Measurements from ENCODE around the gene MRPS5. TPM values are rescaled to one million over a fixed set of nuclear protein-coding genes. Genes with fewer than 3 reads are reported as not detected.

Gene MRPS5
- total and polyA plus RNA-seq, 4 donors: 21.7 to 72.9 (median 57.0) TPM

GRCh38 chr2:95071856-95072255, 49.8 kb downstream of the MRPS5 start (continued):
- TF ChIP-seq YY1 (IDR thresholded peaks at IDR 0.05): no peak
- TF ChIP-seq CTCF (IDR thresholded peaks at IDR 0.05; ENCODE audit: low read depth, low read length, missing input control): no peak
- no peak for TF ChIP-seq NR2F2 (IDR thresholded peaks at IDR 0.05)

DNA sequence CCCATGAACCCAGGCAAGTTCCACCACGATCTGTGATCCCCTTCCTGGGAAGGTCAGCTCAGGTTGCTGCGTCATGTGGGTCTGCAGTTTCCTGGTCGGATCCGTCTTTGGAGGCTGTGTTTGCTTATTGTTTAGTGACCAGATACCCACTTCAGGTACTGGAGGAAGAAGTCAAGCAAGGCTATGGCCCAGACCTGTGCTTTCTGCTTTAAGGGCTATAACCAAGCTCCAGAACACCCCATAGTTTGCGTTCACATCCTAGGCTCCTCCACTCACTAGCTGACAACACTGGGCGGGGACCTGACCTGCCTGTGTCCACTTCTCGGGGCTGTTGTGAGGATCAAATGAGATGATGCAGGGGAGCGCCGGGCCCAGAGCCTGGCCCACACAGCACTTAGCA, 52.1 kb downstream of the MRPS5 start:
- H3K27ac ChIP-seq (ENCODE audit: low read depth in 1 of 2, low read length in 2 of 2): no peak overlapping the region
- TF ChIP-seq HNF4G (IDR thresholded peaks at IDR 0.05): no peak
- no peak for TF ChIP-seq GABPA (IDR thresholded peaks at IDR 0.05 in 1 of 2, conservative IDR thresholded peaks at IDR 0.05 in 1 of 2)
- TF ChIP-seq NR2F2 (IDR thresholded peaks at IDR 0.05): no peak
- no peak for TF ChIP-seq RAD21 (IDR thresholded peaks at IDR 0.05)
- no peak for TF ChIP-seq EGR1 (IDR thresholded peaks at IDR 0.05; ENCODE audit: low read depth in 2 of 2)
- no peak for TF ChIP-seq MAX (IDR thresholded peaks at IDR 0.05)
- no peak for TF ChIP-seq RXRA (IDR thresholded peaks at IDR 0.05)
- TF ChIP-seq SP1 (IDR thresholded peaks at IDR 0.05): no peak
- no peak for TF ChIP-seq JUND (IDR thresholded peaks at IDR 0.05)
- TF ChIP-seq FOXA1 (IDR thresholded peaks at IDR 0.05): no peak
- no peak for TF ChIP-seq CTCF (IDR thresholded peaks at IDR 0.05; ENCODE audit: low read depth, low read length, missing input control)
- no peak for DNase-seq (ENCODE audit: low spot score)
- peaks cover 0 to 3% (median 0%) of the 10 kb centered on the region in 4 donors for H3K27me3 ChIP-seq (ENCODE audit: control insufficient read depth in 4 of 4, insufficient read depth in 4 of 4, low read length in 3 of 4)
- H3K4me1 ChIP-seq (ENCODE audit: control insufficient read depth in 4 of 4, insufficient read depth in 4 of 4, low read length in 3 of 4): no peaks in the 10 kb centered on the region
- no peak overlapping the region for H3K4me3 ChIP-seq (ENCODE audit: low read depth in 1 of 3, low read length in 3 of 3)
- H3K9ac ChIP-seq (ENCODE audit: low read depth in 1 of 2, low read length in 2 of 2): no peak overlapping the region
- H3K9me3 ChIP-seq (ENCODE audit: control insufficient read depth in 4 of 4, low read length in 3 of 4): peaks cover 0 to 2% (median 0%) of the 10 kb centered on the region in 4 donors
- H3K36me3 ChIP-seq (ENCODE audit: control insufficient read depth in 4 of 4, insufficient read depth in 3 of 4, low read depth in 1 of 4, low read length in 3 of 4): peaks cover 0 to 1% (median 0%) of the 10 kb centered on the region in 4 donors
- WGBS: 63% methylated on average over 9 of the region's 9 CpGs

DNA sequence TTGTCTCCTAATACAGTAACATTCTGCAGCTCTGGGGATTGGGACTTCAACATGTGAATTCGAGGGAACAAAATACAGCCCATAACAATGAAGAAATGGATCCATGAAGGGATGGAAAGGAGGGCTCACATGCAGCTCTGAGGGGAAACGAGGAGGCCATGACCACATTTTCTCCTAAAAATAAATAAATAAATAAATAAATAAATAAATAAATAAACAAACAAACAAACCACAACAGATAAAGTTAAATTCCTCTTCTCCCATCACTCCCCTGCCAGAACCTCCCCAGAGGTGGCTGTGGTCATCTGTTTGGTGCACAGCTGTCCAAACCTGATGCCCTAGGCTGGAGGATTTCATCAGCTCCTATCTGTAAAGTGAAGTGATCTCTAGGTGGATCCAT, 53.4 kb downstream of the MRPS5 start:
- Histone ChIP-seq H3K4me3 (ENCODE audit: low read depth in 1 of 3, low read length in 3 of 3) (no peak overlapping the region), H3K36me3 (ENCODE audit: control insufficient read depth in 4 of 4, insufficient read depth in 3 of 4, low read depth in 1 of 4, low read length in 3 of 4) (peaks cover 0 to 1% (median 0%) of the 10 kb centered on the region in 4 donors), H3K9ac (ENCODE audit: low read depth in 1 of 2, low read length in 2 of 2) (no peak overlapping the region), H3K4me1 (ENCODE audit: control insufficient read depth in 4 of 4, insufficient read depth in 4 of 4, low read length in 3 of 4) (no peaks in the 10 kb centered on the region), H3K27me3 (ENCODE audit: control insufficient read depth in 4 of 4, insufficient read depth in 4 of 4, low read length in 3 of 4) (peaks cover 0 to 1% (median 0%) of the 10 kb centered on the region in 4 donors), H3K27ac (ENCODE audit: low read depth in 1 of 2, low read length in 2 of 2) (no peak overlapping the region), H3K9me3 (ENCODE audit: control insufficient read depth in 4 of 4, low read length in 3 of 4) (peaks cover 0 to 2% (median 0%) of the 10 kb centered on the region in 4 donors)
- no peak for TF ChIP-seq CTCF (IDR thresholded peaks at IDR 0.05; ENCODE audit: low read depth, low read length, missing input control)
- TF ChIP-seq YY1 (IDR thresholded peaks at IDR 0.05): no peak
- WGBS: 73% methylated on average over 2 of the region's 2 CpGs
- peak; percentile 5 for DNase-seq (ENCODE audit: low spot score)
